GM20431 (cell line): Measurements from ENCODE around the gene PRR36.
"Not testable (repeated sequence)": the region's sequence is repeated elsewhere in the genome, so short reads cannot be mapped to it uniquely, and the experiment has no call there.

Experiments
- in situ Hi-C: fragments of 300-500 bp; cut with MseI, MboI; formaldehyde crosslinking; loops from one replicate; pipeline ENCODE4 v1.15.0; 2020; ENCODE audit warnings: low sequenced_read_pairs; ENCODE audit not compliant: unreplicated experiment

The PRR36 gene

GRCh38 chr19:7862413-7862951 lies 11.7 kb downstream of the PRR36 start:
- in situ Hi-C loops, result no loop called here

GRCh38 chr19:7861619-7862412 lies 12.4 kb downstream of the PRR36 start:
- in situ Hi-C loops, result no loop called here

- in situ Hi-C loops, result no loop called here
Observed at GRCh38 chr19:7860714-7861618, 13.2 kb downstream of the PRR36 start.

GRCh38 chr19:7859831-7860713 lies 14.1 kb downstream of the PRR36 start:
- in situ Hi-C loops, result no loop called here

- in situ Hi-C loops, result not testable (repeated sequence)
Observed at GRCh38 chr19:7859087-7859486, 15.1 kb downstream of the PRR36 start.

GRCh38 chr19:7858109-7858770 lies 15.9 kb downstream of the PRR36 start:
- in situ Hi-C loops, result no loop called here

- in situ Hi-C loops, result no loop called here
Observed at GRCh38 chr19:7857727-7858108, 16.5 kb downstream of the PRR36 start.

- in situ Hi-C loops, result no loop called here
Observed at GRCh38 chr19:7856679-7857663, 17.2 kb downstream of the PRR36 start.

GRCh38 chr19:7856109-7856591 lies 18.0 kb downstream of the PRR36 start:
- in situ Hi-C loops, result no loop called here

- in situ Hi-C loops, result no loop called here
Observed at GRCh38 chr19:7855426-7856108, 18.6 kb downstream of the PRR36 start.

- in situ Hi-C loops, result no loop called here
Observed at GRCh38 chr19:7853770-7854128, 20.4 kb downstream of the PRR36 start.

- in situ Hi-C loops, result no loop called here
Observed at GRCh38 chr19:7852851-7853769, 21.1 kb downstream of the PRR36 start.

GRCh38 chr19:7851623-7852500 lies 22.3 kb downstream of the PRR36 start:
- in situ Hi-C loops, result no loop called here

GRCh38 chr19:7850945-7851622 lies 23.1 kb downstream of the PRR36 start:
- in situ Hi-C loops, result no loop called here
